K562 (cell line): ENCODE measurements around the gene XPNPEP3. TPM values are rescaled to one million over a fixed set of nuclear protein-coding genes. Genes with fewer than 3 reads are reported as not detected.

Experiments used
- ADNP ChIP-seq: fragments of 200-800 bp; sonication (Bioruptor generic); IDR thresholded peaks from 2 replicates; pipeline ENCODE4 v1.6.1; 2016; ENCODE audit warnings: missing genetic modification characterization, missing compliant biosample characterization
- CBFA2T3 ChIP-seq: fragments of 450-650 bp; IDR thresholded peaks from 2 replicates; pipeline ENCODE4 v1.6.1; 2017
- DMBX1 ChIP-seq: fragments of 250-450 bp; sonication (Bioruptor Pico); IDR thresholded peaks from 2 replicates; pipeline ENCODE4 v1.8.0; 2022; ENCODE audit warnings: inconsistent platforms, mild to moderate bottlenecking, moderate library complexity, borderline replicate concordance
- EWSR1 ChIP-seq: fragments of 450-650 bp; IDR thresholded peaks from 2 replicates; pipeline ENCODE4 v1.6.1; 2018; ENCODE audit warnings: borderline replicate concordance, mild to moderate bottlenecking, low read depth, moderate library complexity; ENCODE audit not compliant: partially characterized antibody
- HMG20B ChIP-seq: fragments of 250-450 bp; sonication (Bioruptor Pico); IDR thresholded peaks from 2 replicates; pipeline ENCODE4 v1.5.0; 2021; ENCODE audit warnings: mild to moderate bottlenecking
- HMGN3 ChIP-seq: IDR thresholded peaks from 2 replicates; pipeline ENCODE4 v1.6.1; 2011; ENCODE audit warnings: borderline replicate concordance, low read depth, mild to moderate bottlenecking, mixed read lengths, low read length; ENCODE audit not compliant: insufficient read length; ENCODE audit errors: extremely low read depth
- IRF2 ChIP-seq: sonication (generic); formaldehyde crosslinking; IDR thresholded peaks from 2 replicates; pipeline ENCODE4 v1.8.1; 2022; ENCODE audit warnings: mild to moderate bottlenecking, missing genetic modification reagents
- NCOA2 ChIP-seq, 2 experiments: fragments of 450-650 bp; IDR thresholded peaks; 2 replicates each; pipeline ENCODE4 v1.6.1; 2018; ENCODE audit warnings: mild to moderate bottlenecking in 2 of 2, moderate library complexity in 1 of 2; ENCODE audit not compliant: partially characterized antibody in 2 of 2
- RAD21 ChIP-seq, 2 experiments: fragments of 250-450 bp in 1 of 2; fragments of 450-650 bp in 1 of 2; sonication (Bioruptor Pico) in 1 of 2; formaldehyde crosslinking in 1 of 2; IDR thresholded peaks in 1 of 2; conservative IDR thresholded peaks in 1 of 2; 2 replicates each; pipeline versions ENCODE4 v1.4.0 to v1.8.0; 2020 to 2022; ENCODE audit warnings: mild to moderate bottlenecking in 2 of 2, moderate library complexity in 1 of 2
- SETDB1 ChIP-seq: IDR thresholded peaks from one replicate; pipeline ENCODE4 v1.6.1; 2012; ENCODE audit warnings: low read length, control low read depth, inconsistent platforms
- SP2 ChIP-seq: IDR thresholded peaks from 2 replicates; pipeline ENCODE4 v1.6.1; 2011; ENCODE audit warnings: mild to moderate bottlenecking, low read depth, low read length, moderate library complexity; ENCODE audit not compliant: poor library complexity, severe bottlenecking; ENCODE audit errors: extremely low read depth
- SUPT5H ChIP-seq: fragments of 450-650 bp; IDR thresholded peaks from 2 replicates; pipeline ENCODE4 v1.6.1; 2016
- TAF9B ChIP-seq: fragments of 450-650 bp; IDR thresholded peaks from 2 replicates; pipeline ENCODE4 v1.6.1; 2018; ENCODE audit warnings: mild to moderate bottlenecking; ENCODE audit not compliant: partially characterized antibody
- ZNF347 ChIP-seq: fragments of 450-650 bp; formaldehyde crosslinking; IDR thresholded peaks from 2 replicates; pipeline ENCODE4 v1.4.0; 2020; ENCODE audit warnings: low read depth, mild to moderate bottlenecking, moderate library complexity
- polyA plus RNA-seq, 8 experiments: library from polyadenylated mRNA; depleted of rRNA in 4 of 8; stranded (reverse) in 5 of 8; unstranded in 3 of 8; fragments of >200 nt; fragmentation: Nextera tagmentation in 2 of 8; fragmentation: Illumina TruSeq in 1 of 8; extraction: Ambion mirVana in 2 of 8; extraction: Trizol in 1 of 8; gene quantifications; 2 replicates each; pipeline versions ENCODE4 v1.2.1 to v1.2.3, GENCODE V29; 2011 to 2014; ENCODE audit warnings: inconsistent platforms in 1 of 8, missing spikeins in 1 of 8
- total RNA-seq, 7 experiments: library from RNA; depleted of rRNA in 6 of 7; stranded (reverse); fragments of >200 nt in 6 of 7; fragmentation: Illumina TruSeq in 2 of 7; extraction: Trizol in 2 of 7; gene quantifications; 2 replicates each; pipeline versions ENCODE4 v1.2.1 to v1.2.3, GENCODE V29; 2011 to 2021; ENCODE audit warnings: low replicate concordance in 1 of 7
- TF ChIP-seq, protein P1 (sequence below), 2 experiments: fragments of 450-650 bp in 1 of 2; sonication (generic) in 1 of 2; formaldehyde crosslinking; conservative IDR thresholded peaks; 2 replicates each; pipeline versions ENCODE4 v1.4.0 to v1.8.1; 2020 to 2022; ENCODE audit warnings: mild to moderate bottlenecking in 1 of 2, missing genetic modification reagents in 1 of 2
- TF ChIP-seq, protein P2 (sequence below): fragments of 450-650 bp; IDR thresholded peaks from 2 replicates; pipeline ENCODE4 v1.6.1; 2016; ENCODE audit warnings: borderline replicate concordance
- TF ChIP-seq, protein P3 (sequence below): fragments of 250-450 bp; sonication (Bioruptor Pico); IDR thresholded peaks from 2 replicates; pipeline ENCODE4 v1.5.0; 2020; ENCODE audit warnings: mild to moderate bottlenecking, borderline replicate concordance
- TF ChIP-seq, protein P4 (sequence below): IDR thresholded peaks from 3 replicates; pipeline ENCODE4 v1.6.1; 2011; ENCODE audit warnings: borderline replicate concordance, mild to moderate bottlenecking; ENCODE audit not compliant: insufficient read length, insufficient read depth
- TF ChIP-seq, protein P5 (sequence below): sonication (generic); formaldehyde crosslinking; IDR thresholded peaks from 2 replicates; pipeline ENCODE4 v1.8.0; 2022; ENCODE audit warnings: missing genetic modification reagents, mild to moderate bottlenecking, borderline replicate concordance

XPNPEP3 gene
- total and polyA plus RNA-seq, 9 of the 15 experiments (the other 6 are each of a cell fraction or from before 2014, with no cell fraction given) = 9.1 to 22.6 (median 15.6) TPM

DNA sequence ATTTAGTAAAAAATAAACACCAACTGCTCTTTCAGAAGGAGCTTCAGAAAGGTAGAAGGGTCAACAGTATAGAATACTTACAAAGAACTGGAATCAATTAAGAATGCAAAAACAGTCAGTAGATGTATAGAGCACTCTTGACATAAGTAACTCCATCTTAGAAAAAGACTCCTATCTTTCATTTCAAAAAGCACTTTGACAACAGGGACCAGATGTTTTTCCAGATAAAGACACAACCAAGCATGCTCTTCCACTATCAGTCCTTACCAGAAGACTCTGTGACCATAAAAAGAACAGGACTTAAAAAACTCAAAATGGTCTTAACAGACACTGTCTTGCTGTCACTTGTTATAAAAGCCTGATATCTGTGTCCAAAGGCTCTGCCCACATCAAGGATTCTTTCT, 43.0 kb upstream of the XPNPEP3 start (continued):
- TF ChIP-seq DMBX1 (CRISPR knock-in tag) (peak; percentile 100), ADNP (peak; percentile 92), SP2 (no peak), NCOA2 (IDR thresholded peaks at IDR 0.05; ENCODE audit: partially characterized antibody in 2 of 2) (peak in 1 of 2 experiments; percentile 40), ZNF347 (CRISPR knock-in tag) (peak; percentile 97), TAF9B (no peak), IRF2 (CRISPR knock-in tag) (no peak), EWSR1 (no peak), CBFA2T3 (peak; percentile 98), RAD21 (CRISPR knock-in tag; conservative IDR thresholded peaks at IDR 0.05 in 1 of 2, IDR thresholded peaks at IDR 0.05 in 1 of 2) (peak in 1 of 2 experiments; percentile 53; a peak in 2 of 4 replicates), SETDB1 (no peak), HMG20B (no peak), HMGN3 (peak; percentile 85), SUPT5H (no peak)
- TF ChIP-seq, protein P1, sequence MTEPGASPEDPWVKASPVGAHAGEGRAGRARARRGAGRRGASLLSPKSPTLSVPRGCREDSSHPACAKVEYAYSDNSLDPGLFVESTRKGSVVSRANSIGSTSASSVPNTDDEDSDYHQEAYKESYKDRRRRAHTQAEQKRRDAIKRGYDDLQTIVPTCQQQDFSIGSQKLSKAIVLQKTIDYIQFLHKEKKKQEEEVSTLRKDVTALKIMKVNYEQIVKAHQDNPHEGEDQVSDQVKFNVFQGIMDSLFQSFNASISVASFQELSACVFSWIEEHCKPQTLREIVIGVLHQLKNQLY (CRISPR knock-in tag; conservative IDR thresholded peaks at IDR 0.05) = 0 out of 4 replicates have a peak, but pooled peaks of 1 of the 2 experiments have one; percentile 80
- TF ChIP-seq, protein P2, sequence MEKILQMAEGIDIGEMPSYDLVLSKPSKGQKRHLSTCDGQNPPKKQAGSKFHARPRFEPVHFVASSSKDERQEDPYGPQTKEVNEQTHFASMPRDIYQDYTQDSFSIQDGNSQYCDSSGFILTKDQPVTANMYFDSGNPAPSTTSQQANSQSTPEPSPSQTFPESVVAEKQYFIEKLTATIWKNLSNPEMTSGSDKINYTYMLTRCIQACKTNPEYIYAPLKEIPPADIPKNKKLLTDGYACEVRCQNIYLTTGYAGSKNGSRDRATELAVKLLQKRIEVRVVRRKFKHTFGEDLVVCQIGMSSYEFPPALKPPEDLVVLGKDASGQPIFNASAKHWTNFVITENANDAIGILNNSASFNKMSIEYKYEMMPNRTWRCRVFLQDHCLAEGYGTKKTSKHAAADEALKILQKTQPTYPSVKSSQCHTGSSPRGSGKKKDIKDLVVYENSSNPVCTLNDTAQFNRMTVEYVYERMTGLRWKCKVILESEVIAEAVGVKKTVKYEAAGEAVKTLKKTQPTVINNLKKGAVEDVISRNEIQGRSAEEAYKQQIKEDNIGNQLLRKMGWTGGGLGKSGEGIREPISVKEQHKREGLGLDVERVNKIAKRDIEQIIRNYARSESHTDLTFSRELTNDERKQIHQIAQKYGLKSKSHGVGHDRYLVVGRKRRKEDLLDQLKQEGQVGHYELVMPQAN = no peak
- TF ChIP-seq, protein P3, sequence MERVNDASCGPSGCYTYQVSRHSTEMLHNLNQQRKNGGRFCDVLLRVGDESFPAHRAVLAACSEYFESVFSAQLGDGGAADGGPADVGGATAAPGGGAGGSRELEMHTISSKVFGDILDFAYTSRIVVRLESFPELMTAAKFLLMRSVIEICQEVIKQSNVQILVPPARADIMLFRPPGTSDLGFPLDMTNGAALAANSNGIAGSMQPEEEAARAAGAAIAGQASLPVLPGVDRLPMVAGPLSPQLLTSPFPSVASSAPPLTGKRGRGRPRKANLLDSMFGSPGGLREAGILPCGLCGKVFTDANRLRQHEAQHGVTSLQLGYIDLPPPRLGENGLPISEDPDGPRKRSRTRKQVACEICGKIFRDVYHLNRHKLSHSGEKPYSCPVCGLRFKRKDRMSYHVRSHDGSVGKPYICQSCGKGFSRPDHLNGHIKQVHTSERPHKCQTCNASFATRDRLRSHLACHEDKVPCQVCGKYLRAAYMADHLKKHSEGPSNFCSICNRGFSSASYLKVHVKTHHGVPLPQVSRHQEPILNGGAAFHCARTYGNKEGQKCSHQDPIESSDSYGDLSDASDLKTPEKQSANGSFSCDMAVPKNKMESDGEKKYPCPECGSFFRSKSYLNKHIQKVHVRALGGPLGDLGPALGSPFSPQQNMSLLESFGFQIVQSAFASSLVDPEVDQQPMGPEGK = peak; percentile 97
- TF ChIP-seq, protein P4, sequence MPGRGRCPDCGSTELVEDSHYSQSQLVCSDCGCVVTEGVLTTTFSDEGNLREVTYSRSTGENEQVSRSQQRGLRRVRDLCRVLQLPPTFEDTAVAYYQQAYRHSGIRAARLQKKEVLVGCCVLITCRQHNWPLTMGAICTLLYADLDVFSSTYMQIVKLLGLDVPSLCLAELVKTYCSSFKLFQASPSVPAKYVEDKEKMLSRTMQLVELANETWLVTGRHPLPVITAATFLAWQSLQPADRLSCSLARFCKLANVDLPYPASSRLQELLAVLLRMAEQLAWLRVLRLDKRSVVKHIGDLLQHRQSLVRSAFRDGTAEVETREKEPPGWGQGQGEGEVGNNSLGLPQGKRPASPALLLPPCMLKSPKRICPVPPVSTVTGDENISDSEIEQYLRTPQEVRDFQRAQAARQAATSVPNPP = no peak
- TF ChIP-seq, protein P5, sequence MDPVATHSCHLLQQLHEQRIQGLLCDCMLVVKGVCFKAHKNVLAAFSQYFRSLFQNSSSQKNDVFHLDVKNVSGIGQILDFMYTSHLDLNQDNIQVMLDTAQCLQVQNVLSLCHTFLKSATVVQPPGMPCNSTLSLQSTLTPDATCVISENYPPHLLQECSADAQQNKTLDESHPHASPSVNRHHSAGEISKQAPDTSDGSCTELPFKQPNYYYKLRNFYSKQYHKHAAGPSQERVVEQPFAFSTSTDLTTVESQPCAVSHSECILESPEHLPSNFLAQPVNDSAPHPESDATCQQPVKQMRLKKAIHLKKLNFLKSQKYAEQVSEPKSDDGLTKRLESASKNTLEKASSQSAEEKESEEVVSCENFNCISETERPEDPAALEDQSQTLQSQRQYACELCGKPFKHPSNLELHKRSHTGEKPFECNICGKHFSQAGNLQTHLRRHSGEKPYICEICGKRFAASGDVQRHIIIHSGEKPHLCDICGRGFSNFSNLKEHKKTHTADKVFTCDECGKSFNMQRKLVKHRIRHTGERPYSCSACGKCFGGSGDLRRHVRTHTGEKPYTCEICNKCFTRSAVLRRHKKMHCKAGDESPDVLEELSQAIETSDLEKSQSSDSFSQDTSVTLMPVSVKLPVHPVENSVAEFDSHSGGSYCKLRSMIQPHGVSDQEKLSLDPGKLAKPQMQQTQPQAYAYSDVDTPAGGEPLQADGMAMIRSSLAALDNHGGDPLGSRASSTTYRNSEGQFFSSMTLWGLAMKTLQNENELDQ (CRISPR knock-in tag) = no peak
